NCI-H345 treated with DMSO at 0.1 percent for 48 hours (cell line): ENCODE results near the gene CTTNBP2.

Source experiments
- DNase-seq: peaks from one replicate; lab custom pipeline; 2025; ENCODE audit not compliant: unreplicated experiment; lab: John Stamatoyannopoulos, UW

CTTNBP2 gene

DNA sequence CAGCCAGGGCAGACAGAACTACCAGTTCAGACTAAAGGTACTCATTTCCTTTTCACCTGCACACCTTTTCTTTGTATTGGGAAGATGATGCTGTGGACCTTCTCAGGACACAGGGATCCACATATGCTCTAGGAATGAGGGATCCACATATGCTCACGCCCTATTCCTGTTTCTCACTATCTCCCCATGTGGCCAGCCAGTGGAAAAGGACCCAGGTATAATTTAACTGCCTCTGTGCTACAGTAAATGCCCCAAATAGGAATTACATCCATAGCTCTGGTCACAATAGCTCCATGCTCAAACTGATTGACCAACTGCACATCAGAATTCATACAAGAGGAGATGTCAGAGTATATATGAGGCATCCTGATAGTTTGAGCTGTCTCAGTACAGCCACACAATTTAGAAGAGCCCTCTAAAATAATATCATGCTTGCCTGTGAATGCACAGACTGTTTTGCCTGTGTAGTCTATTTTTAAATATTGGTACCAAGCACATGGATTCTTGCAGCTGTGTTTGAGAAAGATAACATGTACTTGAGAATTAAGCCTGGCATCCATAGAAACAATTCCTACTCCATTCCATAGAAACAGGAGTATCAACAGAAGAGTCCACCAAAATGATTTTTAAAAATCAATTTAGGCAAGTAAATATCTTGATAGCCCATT is 43.7 kb downstream of the CTTNBP2 start:
- no peak for DNase-seq

DNA sequence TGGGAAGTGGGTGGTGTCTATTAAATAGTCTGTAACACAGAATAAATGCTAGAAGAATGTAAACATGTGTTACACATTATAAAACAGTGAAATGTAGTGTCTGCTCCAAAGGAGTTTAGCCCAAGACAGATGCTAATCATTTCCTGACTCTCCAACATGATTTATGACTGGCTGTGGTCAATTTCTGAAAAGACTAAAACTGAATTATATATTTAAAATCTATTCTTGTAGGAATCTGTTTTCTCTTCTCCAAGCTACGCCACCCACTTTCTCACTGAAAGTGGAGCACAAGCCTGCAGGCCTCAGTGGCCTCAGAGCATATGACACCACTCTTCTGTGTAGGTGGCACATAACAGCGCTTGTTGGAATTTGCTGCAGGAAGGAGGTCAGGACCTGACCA is 44.4 kb downstream of the CTTNBP2 start:
- no peak for DNase-seq

GRCh38 chr7:117827862-117828261 is 45.4 kb downstream of the CTTNBP2 start:
- DNase-seq, result no peak

DNA sequence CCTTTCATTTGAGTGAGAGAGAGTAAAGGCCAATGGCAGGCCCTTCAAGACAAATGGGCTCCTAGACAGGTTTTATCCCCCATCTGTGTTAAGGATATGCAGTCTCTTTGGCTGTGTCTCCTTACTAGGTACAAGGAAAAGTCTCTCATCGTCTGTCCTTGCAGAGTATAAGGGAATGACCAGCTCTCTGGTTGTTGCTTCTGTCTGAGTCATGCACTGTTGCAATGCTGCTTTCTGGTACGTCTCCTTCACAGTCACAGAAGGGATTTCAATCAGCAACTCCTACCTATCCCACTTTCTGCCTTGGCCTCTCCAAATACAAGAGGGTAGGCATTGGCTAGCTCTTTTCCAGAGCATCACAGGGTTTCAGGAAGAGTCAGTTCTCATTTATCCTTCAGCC is 48.1 kb downstream of the CTTNBP2 start:
- no peak for DNase-seq

- no peak for DNase-seq
Observed at GRCh38 chr7:117824592-117824991, 48.6 kb downstream of the CTTNBP2 start.

GRCh38 chr7:117819558-117819957 is 53.7 kb downstream of the CTTNBP2 start:
- no peak for DNase-seq

DNA sequence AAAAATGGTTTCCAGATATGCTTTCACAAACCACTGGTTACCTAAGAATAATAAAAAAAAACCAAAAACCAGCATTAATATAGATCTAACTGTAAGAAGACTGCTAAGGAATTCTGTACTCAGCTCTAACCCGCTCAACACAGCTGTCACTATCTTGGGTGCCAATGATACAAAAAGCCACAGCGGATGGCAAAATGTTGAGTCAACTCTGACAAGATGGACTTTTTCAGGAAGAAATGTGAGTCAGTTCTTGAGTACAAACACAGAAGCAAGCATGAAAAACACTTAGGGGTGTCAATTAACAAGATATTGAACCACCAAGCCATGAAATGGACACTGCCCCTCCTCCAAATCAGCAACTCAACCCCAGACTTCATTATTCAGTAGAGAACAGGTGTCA is 55.0 kb downstream of the CTTNBP2 start:
- DNase-seq, result no peak

DNA sequence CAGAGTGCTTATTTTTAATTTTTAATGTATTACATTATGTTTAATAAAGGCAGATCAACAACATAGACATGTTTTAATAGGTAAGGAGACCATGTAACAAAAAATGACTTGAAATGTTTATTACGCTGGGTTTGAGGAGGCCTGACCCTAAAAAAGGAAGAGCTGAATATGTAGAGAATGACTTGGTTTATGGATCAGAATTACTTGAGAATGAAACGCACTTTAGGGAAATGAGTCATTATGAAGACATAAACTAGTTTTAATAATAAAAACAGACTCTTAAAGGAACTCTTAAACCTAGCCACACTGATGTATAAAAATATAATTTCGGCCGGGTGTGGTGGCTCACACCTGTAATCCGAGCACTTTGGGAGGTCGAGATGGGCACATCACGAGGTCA is 56.5 kb downstream of the CTTNBP2 start:
- no peak for DNase-seq

DNA sequence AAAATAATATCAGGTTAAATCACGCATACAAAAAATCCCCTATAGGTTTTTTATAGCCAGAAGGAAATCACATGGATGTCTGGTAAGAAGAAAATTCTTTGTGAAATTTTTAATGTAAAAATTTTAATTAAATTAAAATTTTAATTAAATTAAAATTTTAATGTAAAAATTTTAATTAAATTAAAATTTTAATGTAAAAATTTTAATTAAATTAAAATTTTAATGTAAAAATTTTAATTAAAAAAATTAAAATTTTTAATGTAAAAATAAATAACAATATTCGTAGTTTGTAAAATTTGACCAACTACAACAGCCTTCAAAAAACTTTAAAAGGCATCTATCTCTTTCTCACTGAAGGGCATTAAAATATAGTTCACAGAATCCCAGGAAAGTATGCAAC is 61.5 kb downstream of the CTTNBP2 start:
- no peak for DNase-seq

DNA sequence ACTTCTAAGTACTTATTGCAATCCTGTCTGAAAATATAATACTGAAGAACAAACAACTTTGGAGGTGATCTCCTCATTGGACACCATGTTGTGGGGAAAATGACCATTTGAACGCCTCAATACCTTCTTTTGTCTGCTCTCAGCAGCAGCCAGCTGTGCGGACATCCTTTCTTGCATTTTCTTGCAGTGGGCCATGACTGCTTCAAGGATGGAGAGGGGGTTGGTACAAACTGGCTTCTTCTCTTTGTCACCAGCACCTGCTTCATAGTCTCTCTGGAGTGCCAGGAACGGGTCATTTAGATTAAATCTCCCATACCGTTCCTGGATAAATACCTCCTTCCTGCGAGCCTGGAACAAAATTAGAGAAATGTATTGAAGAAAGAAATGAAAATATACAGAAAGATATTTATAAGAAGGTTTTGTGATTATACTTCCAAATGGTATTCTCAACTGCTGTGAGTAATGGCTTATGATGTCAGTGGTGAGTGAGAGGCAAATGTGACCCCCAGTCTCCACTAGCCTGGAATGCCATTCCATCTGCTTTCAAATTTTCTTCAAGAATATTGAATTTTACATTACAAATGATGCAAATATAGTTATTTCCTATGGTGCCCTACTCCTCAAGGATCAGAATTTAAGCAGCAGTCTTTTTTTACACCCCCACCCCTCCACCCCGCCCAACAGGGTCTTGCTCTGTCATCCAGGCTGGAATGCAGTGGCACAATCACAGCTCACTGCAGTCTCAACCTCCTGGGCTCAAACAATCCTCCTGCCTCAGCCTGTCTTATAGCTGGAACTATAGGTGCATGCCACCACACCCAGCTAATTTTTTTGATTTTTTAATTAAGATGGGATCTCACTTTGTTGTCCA is 62.4 kb downstream of the CTTNBP2 start:
- DNase-seq, result peak; percentile 88

DNA sequence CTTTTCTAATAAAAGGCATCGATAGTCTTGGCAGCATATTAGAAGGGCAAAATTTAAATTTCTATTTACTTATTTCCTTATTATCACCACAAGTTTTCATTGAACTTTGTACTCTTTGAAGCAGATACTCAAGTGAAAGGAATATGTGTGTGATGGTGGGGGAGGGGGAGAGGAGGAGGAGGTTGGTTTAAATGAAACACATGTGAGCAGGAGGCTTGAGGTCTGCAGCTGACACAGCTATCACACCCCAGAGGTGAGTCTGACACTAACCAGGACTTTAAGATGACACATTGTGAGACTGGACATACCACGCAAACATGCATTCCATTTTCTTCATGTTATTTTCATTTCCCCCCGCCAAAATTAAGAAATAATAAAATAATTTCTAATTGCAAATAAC is 63.3 kb downstream of the CTTNBP2 start:
- no peak for DNase-seq

- no peak for DNase-seq
Observed at GRCh38 chr7:117808910-117809705, 64.1 kb downstream of the CTTNBP2 start.

DNA sequence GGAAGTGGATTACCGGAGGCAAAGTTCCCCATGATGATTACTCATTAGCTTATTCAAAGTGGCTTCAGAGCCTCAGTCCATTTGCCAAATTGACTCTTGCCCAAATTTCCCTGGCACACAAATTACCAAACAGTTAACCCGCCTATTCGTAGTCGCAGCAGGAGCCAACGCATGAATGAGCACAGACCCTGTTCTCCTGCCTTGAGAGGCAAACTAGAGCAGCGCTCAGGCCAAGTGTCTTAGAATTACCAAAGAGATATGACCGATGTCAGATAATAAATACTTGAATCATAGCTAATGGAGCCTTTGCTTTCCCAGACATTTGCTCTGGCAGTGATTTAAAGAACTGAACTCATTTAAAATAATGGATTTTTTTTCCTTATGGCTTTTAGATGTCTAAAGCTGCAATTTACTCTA is 64.9 kb downstream of the CTTNBP2 start:
- peak; percentile 48 for DNase-seq

DNA sequence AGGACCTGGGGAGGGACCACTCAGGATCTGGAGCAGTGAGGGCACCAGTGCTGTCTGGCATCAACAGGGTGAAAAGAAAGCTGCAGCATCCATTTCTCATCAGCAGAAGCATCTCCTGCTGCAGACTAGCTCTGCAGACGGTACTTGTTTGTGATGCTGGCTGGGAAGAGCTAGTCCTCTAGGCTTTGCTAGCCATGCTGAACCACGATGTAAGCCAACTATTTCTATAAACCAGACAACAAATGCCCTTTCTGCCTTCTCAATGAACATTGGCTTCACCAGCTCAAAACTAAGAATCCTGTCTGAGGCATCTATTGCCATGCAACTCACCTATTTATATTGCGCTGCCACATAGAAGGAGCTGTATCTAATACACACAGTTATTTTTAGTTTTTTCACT is 65.6 kb downstream of the CTTNBP2 start:
- DNase-seq, result no peak

DNA sequence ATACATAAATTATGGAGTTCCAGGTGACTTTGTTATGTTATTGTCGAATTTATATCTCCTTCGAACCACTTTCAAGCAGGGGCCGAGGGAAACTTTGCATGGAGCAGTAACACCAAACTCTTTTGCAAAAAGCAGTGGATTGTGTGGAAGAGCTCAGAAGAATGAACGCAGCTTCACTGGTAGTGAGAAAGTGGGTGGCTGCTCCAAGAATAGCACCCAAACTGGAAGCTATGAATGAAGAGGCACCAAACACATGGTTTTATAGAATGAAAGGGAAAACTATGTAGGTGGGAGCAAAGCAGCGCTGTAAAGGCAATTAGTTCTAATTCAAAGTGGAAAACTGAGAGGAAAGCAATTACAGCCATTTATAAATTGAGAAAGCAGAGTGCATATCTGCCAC is 67.2 kb downstream of the CTTNBP2 start:
- no peak for DNase-seq

DNA sequence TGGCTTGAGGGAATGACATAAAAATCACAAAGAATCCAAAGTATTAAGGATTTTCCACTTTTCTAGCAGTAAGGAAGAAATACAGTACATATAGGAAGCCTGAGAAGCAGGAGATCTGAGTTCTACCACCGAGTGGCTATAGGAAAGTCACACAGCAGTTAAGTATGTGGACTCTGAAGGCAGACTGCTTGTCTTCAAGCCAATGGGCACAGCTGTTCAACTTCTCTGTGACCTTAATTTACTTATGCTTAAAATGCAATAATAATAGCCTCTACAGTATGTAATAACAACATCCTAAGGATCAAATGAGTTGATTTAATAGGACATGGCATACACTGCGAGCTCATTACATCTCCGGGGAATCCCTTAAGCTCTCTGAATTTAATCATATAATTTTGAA is 68.0 kb downstream of the CTTNBP2 start:
- no peak for DNase-seq

DNA sequence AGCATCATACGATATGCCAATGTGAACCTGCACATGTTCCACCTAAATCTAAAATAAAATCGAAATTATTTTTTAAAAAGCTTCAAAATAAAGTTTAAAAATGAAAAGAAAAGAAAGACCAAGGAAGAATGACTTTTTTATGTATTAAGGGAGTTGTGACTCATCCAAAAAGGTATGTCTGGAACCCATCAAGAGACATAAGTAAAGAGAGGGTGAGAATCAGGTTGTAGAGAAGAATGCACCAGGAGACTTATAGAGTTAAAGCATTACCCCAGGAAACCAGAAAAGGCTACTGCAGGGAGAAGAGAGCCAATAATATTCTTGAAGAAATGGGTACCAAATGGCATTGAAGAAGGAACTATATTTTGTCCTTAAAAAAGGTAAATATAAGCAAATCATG is 69.8 kb downstream of the CTTNBP2 start:
- no peak for DNase-seq

GRCh38 chr7:117802660-117803059 is 70.6 kb downstream of the CTTNBP2 start:
- no peak for DNase-seq

- no peak for DNase-seq
Observed at GRCh38 chr7:117800841-117801240, 72.4 kb downstream of the CTTNBP2 start.

GRCh38 chr7:117800406-117800805 is 72.8 kb downstream of the CTTNBP2 start:
- DNase-seq, result peak; percentile 41

DNA sequence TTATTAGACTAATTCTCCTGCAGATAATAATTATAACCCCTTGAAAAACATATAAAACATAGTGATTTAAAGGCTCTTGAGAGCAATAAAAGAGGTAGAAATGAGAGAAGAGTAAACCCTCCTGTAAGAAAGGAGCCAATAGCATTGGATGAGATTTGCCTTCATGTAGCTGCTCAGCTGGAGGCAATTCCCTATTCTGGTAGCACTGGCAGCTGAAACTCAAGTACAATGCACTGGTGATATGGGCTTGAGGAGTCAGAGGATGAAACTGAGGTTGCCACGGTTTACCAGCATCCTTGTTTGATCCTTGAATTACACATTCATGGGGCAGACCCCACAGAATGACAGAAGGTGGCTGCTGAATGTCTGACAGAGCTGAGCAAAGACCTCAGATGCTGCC is 76.4 kb downstream of the CTTNBP2 start:
- DNase-seq, result no peak

- no peak for DNase-seq
Observed at GRCh38 chr7:117793976-117794375, 79.3 kb downstream of the CTTNBP2 start.
